AG04450 (cell line): ENCODE results near the gene TIMP4. TPM values are rescaled to one million over a fixed set of nuclear protein-coding genes. Genes with fewer than 3 reads are reported as not detected.

Experiments
- CTCF ChIA-PET: fragments of 300-600, 350-600 bp; formaldehyde crosslinking; extraction: SDS; loops from one replicate; lab custom pipeline; 2022; ENCODE audit warnings: antibody characterized with exemption, inconsistent platforms; lab: Charles Lee
- POLR2A ChIA-PET: fragments of 350-600 bp; formaldehyde crosslinking; extraction: SDS; loops from one replicate; lab custom pipeline; 2021; ENCODE audit warnings: antibody characterized with exemption, inconsistent platforms; lab: Yijun Ruan, JAX
- DNase-seq: peaks from one replicate; pipeline ENCODE4 v3.0.0-alpha.2; 2011; ENCODE audit warnings: low read depth, low spot score
- H3K27ac ChIP-seq: one replicate; pipeline ENCODE4 v1.5.1; 2012; ENCODE audit warnings: low read depth, low read length, control low read depth
- H3K27me3 ChIP-seq: one replicate; pipeline ENCODE4 v1.6.0; 2012; ENCODE audit warnings: low read length; ENCODE audit not compliant: control insufficient read depth, insufficient read depth
- H3K4me3 ChIP-seq: 2 replicates; pipeline ENCODE4 v1.5.1; 2011; ENCODE audit warnings: mild to moderate bottlenecking, low read depth, low read length, control low read depth
- H3K9me3 ChIP-seq: 2 replicates; pipeline ENCODE4 v1.5.1; 2012; ENCODE audit warnings: low read length; ENCODE audit not compliant: control insufficient read depth, insufficient read depth
- polyA plus RNA-seq: library from polyadenylated mRNA; depleted of rRNA; stranded (reverse); fragments of >200 nt; gene quantifications from 2 replicates; pipeline ENCODE4 v1.2.3, GENCODE V29; 2011
- TF ChIP-seq, protein P1 (sequence below): IDR thresholded peaks from 2 replicates; pipeline ENCODE4 v1.5.1; 2011; ENCODE audit warnings: low read depth, low read length, control low read depth, inconsistent platforms

TIMP4 gene
- polyA plus RNA-seq, 1 experiment, result 3.6 TPM

DNA sequence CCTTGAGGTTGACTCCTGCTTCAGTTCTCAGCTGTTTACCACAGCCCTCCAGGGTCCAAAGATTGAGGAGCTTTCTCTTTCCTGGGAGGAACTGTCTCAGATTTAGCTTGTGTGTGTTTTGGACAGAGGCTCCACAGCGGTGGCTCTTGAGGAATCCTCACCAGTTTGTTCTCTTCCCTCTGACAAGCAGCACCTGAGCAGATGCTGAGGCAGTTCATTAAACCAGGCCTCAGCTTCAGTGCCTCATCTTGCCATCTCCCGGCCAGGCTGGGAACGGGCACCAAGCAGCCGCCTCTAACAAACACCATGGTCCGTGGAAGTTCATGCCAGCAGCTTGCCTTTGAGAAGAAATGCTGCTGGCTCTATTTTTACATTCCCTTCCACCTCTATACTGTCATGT is 25.8 kb upstream of the TIMP4 start:
- Histone ChIP-seq H3K9me3 (no peaks in the 10 kb centered on the region), H3K27ac (no peak overlapping the region), H3K4me3 (no peak overlapping the region), H3K27me3 (no peaks in the 10 kb centered on the region)
- DNase-seq, result no peak
- ChIA-PET POLR2A (no interaction called here), CTCF (interaction anchor here (1.3 to 3.6 kb wide), 3 partner anchors 8 to 295 kb away, joined by 5 to 32 read pairs (median 16); no protein-coding TSS in a partner anchor)
- TF ChIP-seq, protein P1, sequence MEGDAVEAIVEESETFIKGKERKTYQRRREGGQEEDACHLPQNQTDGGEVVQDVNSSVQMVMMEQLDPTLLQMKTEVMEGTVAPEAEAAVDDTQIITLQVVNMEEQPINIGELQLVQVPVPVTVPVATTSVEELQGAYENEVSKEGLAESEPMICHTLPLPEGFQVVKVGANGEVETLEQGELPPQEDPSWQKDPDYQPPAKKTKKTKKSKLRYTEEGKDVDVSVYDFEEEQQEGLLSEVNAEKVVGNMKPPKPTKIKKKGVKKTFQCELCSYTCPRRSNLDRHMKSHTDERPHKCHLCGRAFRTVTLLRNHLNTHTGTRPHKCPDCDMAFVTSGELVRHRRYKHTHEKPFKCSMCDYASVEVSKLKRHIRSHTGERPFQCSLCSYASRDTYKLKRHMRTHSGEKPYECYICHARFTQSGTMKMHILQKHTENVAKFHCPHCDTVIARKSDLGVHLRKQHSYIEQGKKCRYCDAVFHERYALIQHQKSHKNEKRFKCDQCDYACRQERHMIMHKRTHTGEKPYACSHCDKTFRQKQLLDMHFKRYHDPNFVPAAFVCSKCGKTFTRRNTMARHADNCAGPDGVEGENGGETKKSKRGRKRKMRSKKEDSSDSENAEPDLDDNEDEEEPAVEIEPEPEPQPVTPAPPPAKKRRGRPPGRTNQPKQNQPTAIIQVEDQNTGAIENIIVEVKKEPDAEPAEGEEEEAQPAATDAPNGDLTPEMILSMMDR, result no peak

DNA sequence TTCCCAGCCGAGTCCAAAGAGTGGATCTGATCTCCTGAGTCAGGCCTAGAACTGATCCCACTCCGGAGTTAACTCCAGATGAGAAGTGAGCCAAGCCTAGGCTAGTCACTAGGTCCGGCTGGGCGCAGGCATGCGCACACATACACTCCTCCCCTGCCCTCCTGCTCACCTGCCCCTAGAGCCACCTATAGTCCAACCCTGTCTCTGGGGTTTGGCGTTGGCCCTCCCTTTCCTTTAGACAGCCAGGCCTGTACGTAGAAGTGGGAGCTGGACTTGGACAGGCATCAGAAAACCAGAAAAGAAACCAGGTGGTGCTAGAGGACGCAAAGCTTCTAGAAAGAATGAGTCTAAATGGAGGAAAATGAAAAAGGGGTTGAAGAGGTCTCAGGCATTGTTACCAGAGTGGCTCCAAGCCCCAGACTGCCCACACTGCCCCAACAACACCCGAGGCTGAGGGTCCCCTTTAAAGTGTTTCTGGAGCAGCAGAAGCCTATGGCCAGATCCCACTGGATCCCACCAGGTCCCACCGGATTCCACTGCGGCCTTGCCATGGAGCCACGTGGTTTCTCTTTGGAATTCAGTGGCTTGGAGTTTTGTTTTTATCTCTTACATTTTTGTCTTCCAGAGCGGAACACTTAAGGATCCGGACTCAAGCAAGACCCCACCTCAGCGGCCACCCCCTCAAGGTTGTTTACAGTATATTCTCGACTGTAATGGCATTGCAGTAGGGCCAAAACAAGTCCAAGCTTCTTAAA is 24.2 kb upstream of the TIMP4 start:
- ChIA-PET CTCF (interaction anchor here (0.6 to 15.0 kb wide), 5 partner anchors 6 to 302 kb away, joined by 3 to 306 read pairs (median 16); partner anchors contain the start of gene TSEN2), POLR2A (no interaction called here)
- no peaks in the 10 kb centered on the region for H3K9me3 ChIP-seq
- H3K27ac ChIP-seq, result no peak overlapping the region
- DNase-seq, result no peak
- H3K4me3 ChIP-seq, result no peak overlapping the region
- no peaks in the 10 kb centered on the region for H3K27me3 ChIP-seq
- TF ChIP-seq, protein P1, result no peak

DNA sequence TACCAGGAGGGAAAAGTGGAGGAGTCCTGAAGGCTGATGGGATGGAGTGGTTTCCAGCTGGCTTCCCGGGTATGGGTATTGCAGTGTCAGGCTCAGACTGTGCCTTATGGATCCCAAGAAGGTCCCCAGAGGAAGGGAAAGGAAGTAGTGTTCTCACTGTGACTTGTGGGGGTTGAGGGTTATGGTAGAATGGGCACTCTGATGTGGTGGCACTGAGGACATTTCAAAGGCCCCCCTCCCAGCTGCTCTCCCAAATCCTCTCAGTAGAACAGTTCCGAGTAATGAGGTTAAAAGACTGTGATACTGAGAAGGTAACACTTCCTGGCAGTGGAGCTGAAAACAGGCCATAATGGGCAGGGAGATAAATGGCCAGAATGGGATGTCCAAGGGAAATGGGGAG is 23.1 kb upstream of the TIMP4 start:
- CTCF ChIA-PET, result interaction anchor here (1.6 to 15.0 kb wide), 2 partner anchors 41 to 298 kb away, joined by 6 to 306 read pairs; no protein-coding TSS in a partner anchor

DNA sequence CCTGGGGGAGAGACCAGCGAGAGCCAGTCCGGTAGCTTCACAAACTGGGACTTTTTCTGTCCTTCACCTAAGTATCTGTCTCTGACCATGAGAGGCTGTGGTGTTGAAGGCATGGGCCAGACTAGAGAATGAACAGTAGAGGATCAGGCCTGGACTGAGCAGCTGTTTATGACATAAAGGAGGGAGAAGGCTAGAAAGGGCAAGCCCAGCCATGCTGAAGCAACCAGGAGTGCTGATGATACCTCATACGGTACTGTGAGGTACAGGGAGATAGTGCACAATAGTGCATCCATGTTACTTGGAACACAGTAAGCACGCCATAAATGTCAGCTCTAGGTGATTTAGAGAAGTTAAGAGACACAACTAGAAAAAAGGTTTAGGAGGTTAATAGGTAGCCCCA is 22.6 kb upstream of the TIMP4 start:
- Histone ChIP-seq H3K27me3 (no peaks in the 10 kb centered on the region), H3K9me3 (no peaks in the 10 kb centered on the region), H3K27ac (no peak overlapping the region), H3K4me3 (no peak overlapping the region)
- CTCF ChIA-PET, result interaction anchor here (1.6 to 15.0 kb wide), 2 partner anchors 41 to 299 kb away, joined by 6 to 306 read pairs; no protein-coding TSS in a partner anchor
- TF ChIP-seq, protein P1, result no peak
- no peak for DNase-seq
- POLR2A ChIA-PET, result no interaction called here

More for the DNA sequence above, 23.1 kb upstream of the TIMP4 start:
- Histone ChIP-seq H3K27ac (no peak overlapping the region), H3K27me3 (no peaks in the 10 kb centered on the region), H3K9me3 (no peaks in the 10 kb centered on the region), H3K4me3 (no peak overlapping the region)
- DNase-seq, result no peak
- POLR2A ChIA-PET, result no interaction called here
- TF ChIP-seq, protein P1, result no peak

DNA sequence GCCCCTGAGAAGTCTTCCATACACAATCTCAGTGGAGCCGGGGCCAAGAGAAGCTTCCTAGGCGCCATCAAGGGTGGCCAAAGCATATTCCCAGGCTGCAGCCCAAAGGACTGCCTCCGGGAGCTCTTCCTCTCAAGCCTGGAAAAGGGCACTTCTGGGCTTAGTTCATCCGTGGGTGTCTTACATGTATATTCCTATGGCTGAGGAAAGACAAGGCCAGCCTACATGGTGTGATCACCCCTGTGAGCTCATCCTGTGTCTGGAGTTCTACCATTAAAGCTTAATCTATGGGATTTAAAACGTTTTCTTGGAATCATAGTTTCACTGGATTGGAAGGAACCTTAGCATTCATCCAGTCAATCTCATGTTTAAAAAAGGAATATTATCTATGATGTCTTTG is 21.9 kb upstream of the TIMP4 start:
- TF ChIP-seq, protein P1, result no peak
- Histone ChIP-seq H3K27me3 (no peaks in the 10 kb centered on the region), H3K9me3 (no peaks in the 10 kb centered on the region), H3K4me3 (no peak overlapping the region), H3K27ac (no peak overlapping the region)
- DNase-seq, result no peak
- CTCF ChIA-PET, result interaction anchor here (0.7 to 15.0 kb wide), 2 partner anchors 40 to 299 kb away, joined by 4 to 306 read pairs; no protein-coding TSS in a partner anchor
- POLR2A ChIA-PET, result no interaction called here
